SK-N-SH (cell line): ENCODE measurements around the gene TTYH3. TPM values are rescaled to one million over a fixed set of nuclear protein-coding genes. Genes with fewer than 3 reads are reported as not detected.
"Not testable (repeated sequence)": the region's sequence is repeated elsewhere in the genome, so short reads cannot be mapped to it uniquely, and the experiment has no call there.

Source experiments
- CTCF ChIA-PET: fragments of 300-600, 350-600 bp; formaldehyde crosslinking; extraction: SDS; loops from one replicate; lab custom pipeline; 2021; lab: Yijun Ruan, JAX
- POLR2A ChIA-PET: fragments of 350-600 bp; sonication (Branson Sonifier 250); formaldehyde crosslinking; extraction: SDS; loops from one replicate; lab custom pipeline; 2020; ENCODE audit warnings: antibody characterized with exemption, inconsistent platforms; lab: Yijun Ruan, JAX
- DNase-seq: peaks from one replicate; pipeline ENCODE4 v3.0.0; 2012
- H2AFZ ChIP-seq: fragments of 200-600 bp; sonication (generic); 2 replicates; pipeline ENCODE4 v1.8.1; 2016; ENCODE audit warnings: antibody characterized with exemption, mild to moderate bottlenecking, low read depth
- H3F3A ChIP-seq: fragments of 200-600 bp; sonication (generic); replicated peaks from 2 replicates; pipeline ENCODE3; 2016; ENCODE audit warnings: antibody characterized with exemption, mild to moderate bottlenecking; ENCODE audit not compliant: insufficient read depth
- H3K27ac ChIP-seq, 2 experiments: fragments of 200-500 bp in 1 of 2; fragments of 200-600 bp in 1 of 2; sonication (Bioruptor generic) in 1 of 2; sonication (generic), shearing (Covaris generic) in 1 of 2; 2 replicates each; pipeline versions ENCODE4 v1.5.1 to v1.6.1; 2014 to 2016; ENCODE audit warnings: low read depth in 2 of 2, inconsistent platforms in 1 of 2, low read length in 1 of 2, mild to moderate bottlenecking in 1 of 2, mixed read lengths in 1 of 2
- H3K27me3 ChIP-seq: fragments of 200-600 bp; sonication (generic), shearing (Covaris generic); 2 replicates; pipeline ENCODE4 v1.6.1; 2016; ENCODE audit warnings: mixed run types; ENCODE audit not compliant: insufficient read depth
- H3K36me3 ChIP-seq, 2 experiments: fragments of 200-500 bp in 1 of 2; fragments of 200-600 bp in 1 of 2; sonication (Bioruptor generic) in 1 of 2; sonication (generic) in 1 of 2; replicated peaks in 1 of 2; 2 replicates each; pipeline versions ENCODE3 to v1.5.1; 2014 to 2016; ENCODE audit warnings: low read length in 1 of 2, mild to moderate bottlenecking in 1 of 2; ENCODE audit not compliant: insufficient read depth in 2 of 2, control insufficient read depth in 1 of 2
- H3K4me1 ChIP-seq, 2 experiments: fragments of 200-500 bp in 1 of 2; fragments of 200-600 bp in 1 of 2; sonication (Bioruptor generic) in 1 of 2; sonication (generic), shearing (Covaris generic) in 1 of 2; 2 replicates each; pipeline versions ENCODE4 v1.5.1 to v1.6.1; 2014 to 2016; ENCODE audit warnings: low read depth in 1 of 2, low read length in 1 of 2, mixed run types in 1 of 2; ENCODE audit not compliant: insufficient read depth in 2 of 2, control insufficient read depth in 1 of 2
- H3K4me2 ChIP-seq: fragments of 200-600 bp; sonication (generic), shearing (Covaris generic); 2 replicates; pipeline ENCODE4 v1.6.1; 2017; ENCODE audit warnings: mixed run types
- H3K4me3 ChIP-seq, 2 experiments: fragments of 200-500 bp in 1 of 2; fragments of 200-600 bp in 1 of 2; sonication (Bioruptor generic) in 1 of 2; sonication (generic), shearing (Covaris generic) in 1 of 2; 2 replicates each; pipeline versions ENCODE4 v1.5.1 to v1.8.1; 2014 to 2016; ENCODE audit warnings: low read depth in 2 of 2, inconsistent platforms in 1 of 2, low read length in 1 of 2, mild to moderate bottlenecking in 1 of 2, mixed read lengths in 1 of 2, moderate library complexity in 1 of 2
- H3K79me2 ChIP-seq: fragments of 200-600 bp; sonication (generic); 2 replicates; pipeline ENCODE4 v1.8.1; 2017; ENCODE audit warnings: mild to moderate bottlenecking; ENCODE audit not compliant: insufficient read depth
- H3K9ac ChIP-seq: fragments of 200-600 bp; sonication (generic); 2 replicates; pipeline ENCODE4 v1.6.1; 2017; ENCODE audit warnings: mixed run types
- H3K9me2 ChIP-seq: fragments of 200-600 bp; sonication (generic); 2 replicates; pipeline ENCODE4 v1.6.1; 2017; ENCODE audit warnings: mixed run types
- H3K9me3 ChIP-seq: fragments of 200-600 bp; sonication (generic); 2 replicates; pipeline ENCODE4 v1.6.1; 2017; ENCODE audit warnings: mixed run types, mild to moderate bottlenecking, moderate library complexity
- H4K20me1 ChIP-seq: fragments of 200-600 bp; sonication (generic); 2 replicates; pipeline ENCODE4 v1.6.1; 2017; ENCODE audit warnings: mild to moderate bottlenecking, mixed run types; ENCODE audit not compliant: insufficient read depth
- CHD2 ChIP-seq: fragments of 150-350 bp; IDR thresholded peaks from 2 replicates; pipeline ENCODE4 v1.6.1; 2018; ENCODE audit warnings: low read length; ENCODE audit not compliant: partially characterized antibody
- ELF1 ChIP-seq: IDR thresholded peaks from 2 replicates; pipeline ENCODE4 v1.4.0; 2012
- EP300 ChIP-seq, 2 experiments: IDR thresholded peaks; 2 replicates each; pipeline versions ENCODE4 v1.4.0 to v1.6.1; 2012; ENCODE audit warnings: borderline replicate concordance in 1 of 2, low read depth in 1 of 2, low read length in 1 of 2
- FOXJ3 ChIP-seq: sonication (generic); formaldehyde crosslinking; IDR thresholded peaks from 2 replicates; pipeline ENCODE4 v1.5.1; 2020; ENCODE audit warnings: mild to moderate bottlenecking, missing genetic modification reagents
- FOXM1 ChIP-seq: IDR thresholded peaks from 2 replicates; pipeline ENCODE4 v1.4.0; 2012; ENCODE audit warnings: low read depth, mild to moderate bottlenecking
- MAX ChIP-seq: IDR thresholded peaks from 2 replicates; pipeline ENCODE4 v1.4.0; 2012; ENCODE audit warnings: low read depth
- MXI1 ChIP-seq: IDR thresholded peaks from 2 replicates; pipeline ENCODE4 v1.6.1; 2012; ENCODE audit warnings: mild to moderate bottlenecking, low read depth, low read length, improper control_type of control experiment
- NFIC ChIP-seq: IDR thresholded peaks from 2 replicates; pipeline ENCODE4 v1.4.0; 2012; ENCODE audit warnings: borderline replicate concordance
- PBX3 ChIP-seq: IDR thresholded peaks from 2 replicates; pipeline ENCODE4; 2012
- POLR2AphosphoS5 ChIP-seq: IDR thresholded peaks from 2 replicates; pipeline ENCODE4 v1.6.1; 2012; ENCODE audit warnings: low read depth, low read length
- RFX5 ChIP-seq: IDR thresholded peaks from 2 replicates; pipeline ENCODE4 v1.6.1; 2012; ENCODE audit warnings: mild to moderate bottlenecking, improper control_type of control experiment, low read length
- SMC3 ChIP-seq: IDR thresholded peaks from 2 replicates; pipeline ENCODE4 v1.6.1; 2012; ENCODE audit warnings: low read depth, low read length, improper control_type of control experiment
- TAF1 ChIP-seq: IDR thresholded peaks from 2 replicates; pipeline ENCODE4 v1.6.1; 2012; ENCODE audit warnings: low read depth, mild to moderate bottlenecking, low read length, moderate library complexity, borderline replicate concordance
- TCF12 ChIP-seq: IDR thresholded peaks from 2 replicates; pipeline ENCODE4 v1.4.0; 2012
- USF2 ChIP-seq: fragments of 150-350 bp; IDR thresholded peaks from 2 replicates; pipeline ENCODE4 v1.6.1; 2017; ENCODE audit warnings: antibody characterized with exemption, low read length, low read depth, borderline replicate concordance
- YY1 ChIP-seq: IDR thresholded peaks from 2 replicates; pipeline ENCODE4 v1.4.0; 2012; ENCODE audit warnings: low read depth, mild to moderate bottlenecking
- WGBS: methylation state at CpG from one replicate; pipeline ENCODE4 v1.1.6; 2017; ENCODE audit warnings: low lambda C conversion rate; 5-methylcytosine and 5-hydroxymethylcytosine counted together
- polyA plus RNA-seq, 3 experiments: library from polyadenylated mRNA; depleted of rRNA; stranded (reverse); fragments of >200 nt; gene quantifications; 2 replicates each; pipeline ENCODE4 v1.2.3, GENCODE V29; 2012

TTYH3 gene
- polyA plus RNA-seq, 1 of the 3 experiments (the other 2 are of a cell fraction) = 105 TPM

GRCh38 chr7:2691011-2691707 is 59.4 kb downstream of the TTYH3 start (continued):
- TF ChIP-seq ELF1 (no peak), TAF1 (no peak), PBX3 (no peak), CHD2 (no peak)
- TF ChIP-seq, all 33 proteins: peak for 0

- DNase-seq, H3K36me3 ChIP-seq, H3K4me2 ChIP-seq, H3K9me3 ChIP-seq, H2AFZ ChIP-seq, H3K9ac ChIP-seq, H3K4me3 ChIP-seq, H3K79me2 ChIP-seq, H3K27ac ChIP-seq, POLR2A ChIA-PET, H3K9me2 ChIP-seq, H3F3A ChIP-seq, H4K20me1 ChIP-seq: not testable (repeated sequence)
- H3K4me1 ChIP-seq = peaks cover 7 to 16% of the 10 kb centered on the region in 2 experiments; a peak in 3 of 4 replicates
- CTCF ChIA-PET = interaction anchor here (1.0 to 15.8 kb wide), 4 partner anchors 9 to 240 kb away, joined by 3 to 204 read pairs (median 6); no protein-coding TSS in a partner anchor
- WGBS = 92% methylated on average over 23 of the region's 23 CpGs
- peaks cover 21% of the 10 kb centered on the region for H3K27me3 ChIP-seq
Measured at GRCh38 chr7:2691932-2692439, 60.2 kb downstream of the TTYH3 start.

GRCh38 chr7:2692543-2692942 is 60.8 kb downstream of the TTYH3 start:
- ChIA-PET CTCF (interaction anchor here (1.0 to 15.8 kb wide), 5 partner anchors 10 to 241 kb away, joined by 3 to 204 read pairs (median 3); no protein-coding TSS in a partner anchor), POLR2A (no interaction called here)
- Histone ChIP-seq H3F3A (no peaks in the 10 kb centered on the region), H3K27me3 (peaks cover 15% of the 10 kb centered on the region), H3K79me2 (no peaks in the 10 kb centered on the region), H3K27ac (no peak overlapping the region), H3K9ac (no peak overlapping the region), H3K36me3 (no peaks in the 10 kb centered on the region), H2AFZ (no peak overlapping the region), H3K9me2 (no peaks in the 10 kb centered on the region), H3K9me3 (no peaks in the 10 kb centered on the region), H4K20me1 (no peaks in the 10 kb centered on the region), H3K4me1 (peaks cover 3 to 12% of the 10 kb centered on the region in 2 experiments; a peak in 3 of 4 replicates), H3K4me2 (no peak overlapping the region), H3K4me3 (no peak overlapping the region)
- 86% methylated on average over 14 of the region's 14 CpGs for WGBS
- TF ChIP-seq SMC3 = no peak
- no peak for TF ChIP-seq FOXM1
- no peak for TF ChIP-seq EP300 (IDR thresholded peaks at IDR 0.05; ENCODE audit: borderline replicate concordance in 1 of 2, low read depth in 1 of 2, low read length in 1 of 2)
- TF ChIP-seq TCF12 = no peak
- TF ChIP-seq MXI1 = no peak
- no peak for TF ChIP-seq FOXJ3 (CRISPR knock-in tag)
- TF ChIP-seq USF2 = no peak
- no peak for TF ChIP-seq MAX
- no peak for TF ChIP-seq POLR2AphosphoS5
- no peak for TF ChIP-seq NFIC
- no peak for TF ChIP-seq YY1
- TF ChIP-seq RFX5 = no peak
- no peak for TF ChIP-seq CHD2
- DNase-seq = no peak

GRCh38 chr7:2693420-2694121 is 61.8 kb downstream of the TTYH3 start:
- H3K27me3 ChIP-seq, H3K79me2 ChIP-seq, H3K36me3 ChIP-seq, H3K4me3 ChIP-seq, H3K27ac ChIP-seq, H4K20me1 ChIP-seq, DNase-seq, H3K4me2 ChIP-seq, H3K9ac ChIP-seq, POLR2A ChIA-PET, H3K4me1 ChIP-seq, H3K9me2 ChIP-seq, H2AFZ ChIP-seq, H3K9me3 ChIP-seq, H3F3A ChIP-seq: not testable (repeated sequence)
- CTCF ChIA-PET = interaction anchor here (1.1 to 15.8 kb wide), 5 partner anchors 12 to 33 kb away, joined by 3 to 204 read pairs (median 3); no protein-coding TSS in a partner anchor
- WGBS = 91% methylated on average over 19 of the region's 19 CpGs
